Adrenal gland (tissue), 5 donors: ENCODE measurements around the gene OPCML.

Experiments
- CTCF ChIP-seq, 6 experiments: fragments of 450-650 bp in 4 of 6; fragments of 200-600 bp in 2 of 6; sonication (generic) in 1 of 6; IDR thresholded peaks; 1 replicate in 5 of 6; 2 replicates in 1 of 6; pipeline versions ENCODE4 v1.5.1 to v1.8.0; 2016 to 2021; ENCODE audit warnings: antibody characterized with exemption in 6 of 6, mild to moderate bottlenecking in 2 of 6, moderate library complexity in 1 of 6
- POLR2A ChIP-seq, 2 donors: fragments of 450-650 bp; IDR thresholded peaks; one replicate each; pipeline ENCODE4 v1.6.1; 2017; ENCODE audit warnings: antibody characterized with exemption in 2 of 2, mild to moderate bottlenecking in 2 of 2, moderate library complexity in 1 of 2
- donor health status: DM: no; HTN: no; CAD: no.

GRCh38 chr11:133300666-133301065, 231.6 kb downstream of the OPCML start:
- TF ChIP-seq CTCF (IDR thresholded peaks at IDR 0.05), result no peak
- TF ChIP-seq POLR2A (IDR thresholded peaks at IDR 0.05), result no peak
